BLaER1 treated with 17β-estradiol and CSF1 and Interleukin-3, amounts not matched to agents 10 nM and 100 nM (cell line): ENCODE results near the gene CDKAL1.
A peak's percentile ranks its signal among the peaks of the same experiment; 100 is the strongest.

Experiments used
- H3K27ac ChIP-seq, 11 experiments: shearing (Covaris generic); formaldehyde crosslinking; 2 replicates each; pipeline ENCODE4 v1.8.1; 2022
- H3K27me3 ChIP-seq, 11 experiments: shearing (Covaris generic); formaldehyde crosslinking; 2 replicates each; pipeline ENCODE4 v1.8.1; 2022
- H3K36me3 ChIP-seq, 11 experiments: shearing (Covaris generic); formaldehyde crosslinking; 2 replicates each; pipeline ENCODE4 v1.8.1; 2022
- H3K4me1 ChIP-seq, 10 experiments: shearing (Covaris generic); formaldehyde crosslinking; 2 replicates each; pipeline ENCODE4 v1.8.1; 2022
- H3K4me2 ChIP-seq, 11 experiments: shearing (Covaris generic); formaldehyde crosslinking; 2 replicates each; pipeline ENCODE4 v1.8.1; 2022
- H3K4me3 ChIP-seq, 10 experiments: shearing (Covaris generic); formaldehyde crosslinking; 2 replicates each; pipeline ENCODE4 v1.8.1; 2022
- H3K9ac ChIP-seq, 11 experiments: shearing (Covaris generic); formaldehyde crosslinking; 2 replicates each; pipeline ENCODE4 v1.8.1; 2022
- H3K9me3 ChIP-seq, 11 experiments: shearing (Covaris generic); formaldehyde crosslinking; replicated peaks in 1 of 11; 2 replicates each; pipeline ENCODE4 v1.8.1; 2022
- H4K20me1 ChIP-seq, 11 experiments: shearing (Covaris generic); formaldehyde crosslinking; 2 replicates each; pipeline ENCODE4 v1.8.1; 2022
- Cebpa-rat ChIP-seq, 11 experiments: shearing (Covaris generic); IDR thresholded peaks; 2 replicates each; pipeline ENCODE4 v1.8.1; 2022

Gene CDKAL1

DNA sequence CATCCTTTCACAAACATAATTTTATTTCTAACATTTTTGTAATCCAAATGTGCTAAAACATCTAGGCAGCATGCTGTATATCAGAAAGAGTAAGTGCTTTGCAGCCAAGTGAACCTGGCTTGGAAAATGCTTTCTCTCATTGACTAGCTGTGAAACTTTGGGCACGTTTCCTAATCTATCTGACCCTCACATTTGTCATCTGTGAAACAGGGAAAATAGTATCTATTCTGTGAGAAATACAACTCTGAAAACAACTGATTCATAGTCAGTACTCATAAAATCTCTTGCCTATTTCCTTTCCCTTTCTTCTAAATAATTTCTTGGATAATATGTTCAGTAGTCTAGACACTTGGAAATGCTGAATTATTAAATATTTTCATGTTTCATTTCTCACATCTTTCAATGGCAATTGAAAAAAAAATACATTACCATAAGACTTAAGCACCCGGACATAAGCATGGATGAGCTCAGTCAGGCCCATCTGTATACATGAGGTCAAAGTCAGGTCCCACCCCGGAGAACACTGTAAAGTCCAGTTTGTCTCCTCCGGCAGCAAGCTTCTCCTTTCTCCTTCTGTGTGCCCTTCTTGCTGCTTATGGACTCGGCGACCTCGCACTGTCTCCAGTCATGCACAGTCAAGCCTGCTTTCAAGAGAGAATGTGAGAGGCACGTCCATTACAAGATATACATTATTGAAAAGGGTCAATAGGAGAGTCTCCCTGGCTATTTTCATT lies 604.2 kb downstream of the CDKAL1 start:
- no peak for TF ChIP-seq Cebpa-rat (IDR thresholded peaks at IDR 0.05)

DNA sequence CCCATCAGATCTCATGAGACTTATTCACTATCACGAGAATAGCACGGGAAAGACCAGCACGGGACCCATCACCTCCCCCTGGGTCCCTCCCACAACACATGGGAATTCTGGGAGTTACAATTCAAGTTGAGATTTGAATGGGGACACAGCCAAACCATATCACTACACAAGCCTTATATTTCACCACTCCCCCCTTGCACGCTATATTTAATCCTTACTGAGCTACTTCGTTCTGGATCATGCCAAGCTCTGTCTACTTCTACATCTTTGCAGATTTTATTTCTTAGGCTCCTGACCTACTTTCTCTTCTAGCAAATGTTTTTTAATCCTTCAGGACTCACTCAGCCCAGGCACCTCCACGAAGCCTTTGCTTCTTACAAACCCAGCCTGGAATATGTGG lies 606.7 kb downstream of the CDKAL1 start:
- Histone ChIP-seq H3K9me3 (peaks cover 0 to 12% (median 6%) of the 10 kb centered on the region in 11 experiments; a peak in 7 of 22 replicates), H3K27me3 (no peaks in the 10 kb centered on the region), H3K4me1 (no peaks in the 10 kb centered on the region), H3K9ac (no peak overlapping the region), H3K4me2 (no peak overlapping the region), H4K20me1 (no peaks in the 10 kb centered on the region), H3K36me3 (peaks cover 0 to 22% (median 5%) of the 10 kb centered on the region in 11 experiments; a peak in 6 of 22 replicates), H3K4me3 (no peak overlapping the region), H3K27ac (no peak overlapping the region)
- no peak for TF ChIP-seq Cebpa-rat (IDR thresholded peaks at IDR 0.05)

More for the DNA sequence above, 604.2 kb downstream of the CDKAL1 start:
- peaks cover 0 to 12% (median 6%) of the 10 kb centered on the region in 11 experiments; a peak in 7 of 22 replicates for H3K9me3 ChIP-seq
- no peaks in the 10 kb centered on the region for H4K20me1 ChIP-seq
- H3K4me2 ChIP-seq: no peak overlapping the region
- no peak overlapping the region for H3K4me3 ChIP-seq
- H3K27ac ChIP-seq: no peak overlapping the region
- H3K36me3 ChIP-seq: peaks cover 0 to 22% (median 5%) of the 10 kb centered on the region in 11 experiments; a peak in 6 of 22 replicates
- H3K27me3 ChIP-seq: no peaks in the 10 kb centered on the region
- peaks cover under 1 to 15% (median 7%) of the 10 kb centered on the region in 10 experiments; a peak in 17 of 20 replicates for H3K4me1 ChIP-seq
- H3K9ac ChIP-seq: no peak overlapping the region

DNA sequence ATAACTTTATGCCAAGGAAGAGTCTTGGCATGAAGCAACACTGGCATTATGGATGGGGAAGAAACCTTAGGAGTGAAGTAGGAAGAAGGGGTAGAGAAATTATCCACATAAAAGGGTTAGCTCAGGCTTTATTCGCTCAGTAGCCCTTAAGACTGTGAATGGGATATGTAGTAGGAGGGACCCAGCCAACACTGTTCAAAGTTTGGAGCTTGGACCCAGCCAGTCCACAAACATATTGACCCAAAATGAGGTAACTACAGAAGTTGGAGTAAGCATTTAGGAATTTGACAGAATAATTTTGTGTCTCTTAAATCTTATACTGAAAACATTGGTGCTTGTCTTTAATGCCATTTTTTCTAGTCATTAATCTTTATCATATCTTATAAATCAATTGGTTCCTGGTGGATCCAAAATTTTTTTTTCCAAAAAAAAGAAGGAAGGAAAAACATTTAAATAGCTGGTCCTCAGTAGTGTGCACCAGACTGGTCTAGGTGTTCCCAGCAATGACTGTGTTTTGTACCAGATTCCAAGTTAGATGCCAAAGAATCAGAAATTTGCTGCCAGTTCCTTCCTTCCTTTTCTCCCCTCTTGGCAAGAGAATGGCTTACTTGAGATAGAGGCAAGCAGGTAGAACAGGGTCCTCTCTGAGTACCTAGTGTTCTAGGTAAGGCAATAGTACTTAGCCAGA lies 607.5 kb downstream of the CDKAL1 start:
- Histone ChIP-seq H3K4me1 (no peaks in the 10 kb centered on the region), H3K27me3 (no peaks in the 10 kb centered on the region), H4K20me1 (no peaks in the 10 kb centered on the region), H3K9me3 (peaks cover 0 to 12% (median 6%) of the 10 kb centered on the region in 11 experiments; a peak in 7 of 22 replicates), H3K27ac (no peak overlapping the region), H3K4me2 (no peak overlapping the region), H3K4me3 (no peak overlapping the region), H3K36me3 (peaks cover 0 to 22% (median 5%) of the 10 kb centered on the region in 11 experiments; a peak in 6 of 22 replicates), H3K9ac (no peak overlapping the region)
- TF ChIP-seq Cebpa-rat (IDR thresholded peaks at IDR 0.05): no peak

DNA sequence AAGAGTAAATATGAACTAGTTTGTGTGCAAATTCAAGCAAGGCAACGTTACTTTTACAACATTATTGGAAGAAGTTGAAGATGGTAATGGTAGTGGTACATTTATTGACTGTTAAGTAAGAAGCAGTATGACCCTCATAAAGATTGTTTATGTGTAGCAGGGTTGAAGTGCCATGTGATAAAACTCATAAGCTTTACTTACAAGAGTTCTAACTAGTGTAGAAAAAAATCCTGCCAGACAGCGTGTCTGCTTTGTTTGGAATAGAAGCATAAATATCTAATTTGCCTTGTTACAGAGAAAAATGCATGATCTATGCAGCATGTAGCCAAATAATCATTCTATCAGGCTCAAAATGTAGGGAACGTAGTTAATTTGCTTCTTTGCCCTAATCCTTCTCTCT lies 608.5 kb downstream of the CDKAL1 start:
- Histone ChIP-seq H3K9me3 (peaks cover 0 to 12% (median 6%) of the 10 kb centered on the region in 11 experiments; a peak in 7 of 22 replicates), H3K9ac (no peak overlapping the region), H3K27me3 (no peaks in the 10 kb centered on the region), H3K36me3 (peaks cover 0 to 22% (median 5%) of the 10 kb centered on the region in 11 experiments; a peak in 6 of 22 replicates), H3K27ac (no peak overlapping the region), H3K4me2 (no peak overlapping the region), H4K20me1 (no peaks in the 10 kb centered on the region), H3K4me1 (peaks cover 0 to 6% (median 5%) of the 10 kb centered on the region in 10 experiments; a peak in 13 of 20 replicates), H3K4me3 (no peak overlapping the region)
- TF ChIP-seq Cebpa-rat (IDR thresholded peaks at IDR 0.05): no peak

DNA sequence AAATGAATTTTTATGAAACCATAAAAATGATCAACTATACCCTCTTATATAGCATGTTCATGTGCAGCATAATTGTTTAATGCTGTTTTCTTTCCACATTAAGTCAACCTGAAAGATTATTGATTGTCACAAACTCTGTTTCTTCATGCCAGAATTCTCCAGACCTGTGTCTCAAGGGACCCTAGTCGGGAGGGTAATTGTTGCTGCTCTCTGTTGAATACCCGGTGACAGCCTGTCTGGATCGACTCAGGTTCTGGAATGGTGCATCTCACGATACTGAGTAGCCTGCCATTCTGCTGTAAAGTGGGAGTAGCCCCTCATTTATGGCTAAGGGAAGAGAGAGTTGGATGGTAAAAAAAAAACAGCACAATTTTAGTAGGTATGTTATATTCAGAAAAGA lies 609.4 kb downstream of the CDKAL1 start:
- Histone ChIP-seq H3K4me3 (no peak overlapping the region), H3K9ac (no peak overlapping the region), H3K27me3 (no peaks in the 10 kb centered on the region), H3K4me2 (no peak overlapping the region), H3K9me3 (peaks cover 0 to 12% (median 6%) of the 10 kb centered on the region in 11 experiments; a peak in 7 of 22 replicates), H4K20me1 (no peaks in the 10 kb centered on the region), H3K36me3 (peaks cover 0 to 22% (median 5%) of the 10 kb centered on the region in 11 experiments; a peak in 6 of 22 replicates), H3K27ac (no peak overlapping the region), H3K4me1 (peaks cover 0 to 15% (median 11%) of the 10 kb centered on the region in 10 experiments; a peak in 13 of 20 replicates)
- no peak for TF ChIP-seq Cebpa-rat (IDR thresholded peaks at IDR 0.05)

DNA sequence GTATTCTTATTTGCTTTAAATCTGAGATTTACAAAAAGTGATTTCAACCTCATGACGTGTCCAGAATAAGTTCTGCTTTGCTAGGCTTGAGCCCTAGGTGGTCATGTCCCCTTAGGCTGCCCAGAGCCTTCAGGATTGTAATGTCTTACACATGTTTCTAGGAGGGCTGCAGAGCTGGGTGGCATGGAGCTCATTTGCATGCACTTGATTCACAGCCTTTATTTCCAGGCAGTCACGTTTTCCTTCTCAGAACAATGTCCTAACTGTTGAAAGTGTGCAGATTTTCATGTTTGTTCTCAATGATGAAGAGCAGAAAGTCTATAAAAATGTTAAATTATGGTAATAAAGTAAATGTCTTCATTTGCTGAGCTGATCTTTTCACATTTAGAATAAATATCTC lies 610.7 kb downstream of the CDKAL1 start:
- no peak for TF ChIP-seq Cebpa-rat (IDR thresholded peaks at IDR 0.05)
- Histone ChIP-seq H3K36me3 (peaks cover 0 to 11% (median 4%) of the 10 kb centered on the region in 11 experiments; a peak in 5 of 22 replicates), H3K9ac (no peak overlapping the region), H3K4me2 (no peak overlapping the region), H4K20me1 (no peaks in the 10 kb centered on the region), H3K27ac (no peak overlapping the region), H3K9me3 (peaks cover 0 to 12% (median 6%) of the 10 kb centered on the region in 11 experiments; a peak in 7 of 22 replicates), H3K4me3 (no peak overlapping the region), H3K27me3 (no peaks in the 10 kb centered on the region), H3K4me1 (peaks cover 0 to 19% (median 11%) of the 10 kb centered on the region in 10 experiments; a peak in 13 of 20 replicates)

DNA sequence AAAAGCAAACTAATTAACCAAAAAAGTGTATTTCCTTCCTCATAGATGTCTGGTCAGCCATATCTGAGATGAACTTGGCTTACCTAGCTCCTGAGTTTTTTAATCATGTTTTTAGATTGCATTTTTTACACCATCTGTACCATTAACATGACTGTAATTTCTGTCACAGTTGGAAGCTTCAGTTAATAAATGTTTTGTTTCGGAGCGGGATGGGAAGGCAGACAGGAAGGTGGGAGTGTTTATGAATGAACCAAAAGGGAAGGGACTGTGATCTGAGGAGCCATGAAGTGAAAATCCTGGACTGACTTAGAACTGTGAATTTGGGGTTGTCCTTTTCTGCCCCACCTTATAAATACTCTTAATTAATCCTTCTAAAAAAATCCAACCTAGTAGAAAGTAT lies 613.7 kb downstream of the CDKAL1 start:
- no peak overlapping the region for H3K9ac ChIP-seq
- H3K4me2 ChIP-seq: peak overlapping the region in 10 of 11 experiments; percentile 5 to 69 (median 34); a peak in 19 of 22 replicates
- no peaks in the 10 kb centered on the region for H3K27me3 ChIP-seq
- H3K36me3 ChIP-seq: no peaks in the 10 kb centered on the region
- no peaks in the 10 kb centered on the region for H4K20me1 ChIP-seq
- TF ChIP-seq Cebpa-rat (IDR thresholded peaks at IDR 0.05): no peak
- no peak overlapping the region for H3K4me3 ChIP-seq
- no peaks in the 10 kb centered on the region for H3K9me3 ChIP-seq
- no peak overlapping the region for H3K27ac ChIP-seq
- H3K4me1 ChIP-seq: peaks cover 0 to 19% (median 11%) of the 10 kb centered on the region in 10 experiments; a peak in 13 of 20 replicates

DNA sequence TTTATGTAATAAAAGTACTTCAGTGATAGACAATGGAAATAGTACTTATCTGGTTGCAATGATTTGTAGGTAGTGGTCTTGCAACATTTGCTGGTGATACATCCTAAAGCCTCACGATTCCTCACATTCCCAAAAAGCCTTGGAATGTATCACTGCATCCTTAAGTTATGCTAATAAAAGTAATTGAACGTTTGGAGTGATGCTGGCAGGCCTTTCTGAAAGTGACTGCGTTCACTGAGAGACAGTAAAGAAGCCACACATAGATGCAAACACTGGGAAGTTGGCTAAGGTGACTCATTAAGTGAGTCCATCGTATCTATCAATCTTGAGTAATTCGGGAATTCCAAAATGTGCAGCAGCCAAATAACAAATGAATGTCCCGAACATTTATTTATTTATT lies 615.2 kb downstream of the CDKAL1 start:
- H3K9ac ChIP-seq: no peak overlapping the region
- no peak for TF ChIP-seq Cebpa-rat (IDR thresholded peaks at IDR 0.05)
- H3K4me2 ChIP-seq: peak overlapping the region in 1 of 11 experiments; percentile 20; a peak in 1 of 22 replicates
- no peaks in the 10 kb centered on the region for H3K36me3 ChIP-seq
- no peaks in the 10 kb centered on the region for H4K20me1 ChIP-seq
- no peak overlapping the region for H3K27ac ChIP-seq
- no peak overlapping the region for H3K4me3 ChIP-seq
- no peaks in the 10 kb centered on the region for H3K9me3 ChIP-seq
- H3K4me1 ChIP-seq: peaks cover 0 to 19% (median 11%) of the 10 kb centered on the region in 10 experiments; a peak in 13 of 20 replicates
- H3K27me3 ChIP-seq: no peaks in the 10 kb centered on the region

DNA sequence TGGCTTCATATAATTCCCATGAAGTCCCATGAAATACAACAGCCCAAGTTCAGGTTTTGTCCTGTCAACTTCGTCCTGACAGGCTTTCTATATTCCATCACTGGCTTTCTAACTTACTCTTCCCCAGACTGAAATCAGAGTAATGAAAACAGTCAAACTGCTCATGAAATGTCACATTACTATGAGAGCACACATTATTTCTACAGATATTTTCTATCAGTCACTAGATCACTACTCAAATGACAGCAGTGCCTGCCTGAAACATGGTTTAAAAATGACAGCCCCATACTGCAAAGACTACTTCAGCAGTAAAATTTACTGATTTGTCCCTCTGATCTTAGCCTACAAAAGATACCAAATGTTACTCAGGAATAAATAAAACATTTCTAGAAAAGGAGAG lies 616.4 kb downstream of the CDKAL1 start:
- Histone ChIP-seq H4K20me1 (no peaks in the 10 kb centered on the region), H3K27me3 (no peaks in the 10 kb centered on the region), H3K9me3 (no peaks in the 10 kb centered on the region), H3K9ac (no peak overlapping the region), H3K27ac (no peak overlapping the region), H3K4me2 (no peak overlapping the region), H3K4me1 (peaks cover 0 to 19% (median 11%) of the 10 kb centered on the region in 10 experiments; a peak in 13 of 20 replicates), H3K36me3 (no peaks in the 10 kb centered on the region), H3K4me3 (no peak overlapping the region)
- TF ChIP-seq Cebpa-rat (IDR thresholded peaks at IDR 0.05): no peak
